Loucy (cell line): ENCODE measurements around the gene FTO.

Experiments
- EZH2phosphoT487 ChIP-seq: fragments of 200-600 bp; IDR thresholded peaks from 2 replicates; pipeline ENCODE4 v1.6.1; 2018; ENCODE audit warnings: antibody characterized with exemption, mild to moderate bottlenecking, moderate library complexity, borderline replicate concordance
- TF ChIP-seq, protein P1 (sequence below): fragments of 200-600 bp; sonication (generic); conservative IDR thresholded peaks from 2 replicates; pipeline ENCODE4 v1.5.1; 2014; ENCODE audit warnings: mild to moderate bottlenecking, antibody characterized with exemption, low read length

DNA sequence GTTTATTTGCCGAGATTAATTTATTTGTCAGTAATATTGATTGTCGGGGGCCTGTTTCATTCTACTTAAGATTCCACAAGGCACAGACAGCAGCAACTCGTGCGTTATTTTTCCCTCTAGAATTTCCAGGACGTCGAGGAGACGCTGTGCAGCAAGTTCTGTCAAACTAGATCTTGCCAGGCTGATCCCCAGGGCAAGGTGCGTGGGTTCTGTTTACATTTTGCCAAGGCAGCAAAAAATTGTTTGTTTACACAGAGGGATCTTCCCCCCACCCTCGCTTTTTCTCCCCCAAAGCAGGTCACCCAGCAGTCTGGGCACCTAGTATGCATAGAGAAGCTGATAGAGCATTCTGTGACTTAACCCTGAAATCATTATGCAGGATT, 471.2 kb downstream of the FTO start:
- TF ChIP-seq, protein P1, sequence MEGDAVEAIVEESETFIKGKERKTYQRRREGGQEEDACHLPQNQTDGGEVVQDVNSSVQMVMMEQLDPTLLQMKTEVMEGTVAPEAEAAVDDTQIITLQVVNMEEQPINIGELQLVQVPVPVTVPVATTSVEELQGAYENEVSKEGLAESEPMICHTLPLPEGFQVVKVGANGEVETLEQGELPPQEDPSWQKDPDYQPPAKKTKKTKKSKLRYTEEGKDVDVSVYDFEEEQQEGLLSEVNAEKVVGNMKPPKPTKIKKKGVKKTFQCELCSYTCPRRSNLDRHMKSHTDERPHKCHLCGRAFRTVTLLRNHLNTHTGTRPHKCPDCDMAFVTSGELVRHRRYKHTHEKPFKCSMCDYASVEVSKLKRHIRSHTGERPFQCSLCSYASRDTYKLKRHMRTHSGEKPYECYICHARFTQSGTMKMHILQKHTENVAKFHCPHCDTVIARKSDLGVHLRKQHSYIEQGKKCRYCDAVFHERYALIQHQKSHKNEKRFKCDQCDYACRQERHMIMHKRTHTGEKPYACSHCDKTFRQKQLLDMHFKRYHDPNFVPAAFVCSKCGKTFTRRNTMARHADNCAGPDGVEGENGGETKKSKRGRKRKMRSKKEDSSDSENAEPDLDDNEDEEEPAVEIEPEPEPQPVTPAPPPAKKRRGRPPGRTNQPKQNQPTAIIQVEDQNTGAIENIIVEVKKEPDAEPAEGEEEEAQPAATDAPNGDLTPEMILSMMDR: no peak
- no peak for TF ChIP-seq EZH2phosphoT487
